ENCODE data around the gene CYP51A1.

DNA sequence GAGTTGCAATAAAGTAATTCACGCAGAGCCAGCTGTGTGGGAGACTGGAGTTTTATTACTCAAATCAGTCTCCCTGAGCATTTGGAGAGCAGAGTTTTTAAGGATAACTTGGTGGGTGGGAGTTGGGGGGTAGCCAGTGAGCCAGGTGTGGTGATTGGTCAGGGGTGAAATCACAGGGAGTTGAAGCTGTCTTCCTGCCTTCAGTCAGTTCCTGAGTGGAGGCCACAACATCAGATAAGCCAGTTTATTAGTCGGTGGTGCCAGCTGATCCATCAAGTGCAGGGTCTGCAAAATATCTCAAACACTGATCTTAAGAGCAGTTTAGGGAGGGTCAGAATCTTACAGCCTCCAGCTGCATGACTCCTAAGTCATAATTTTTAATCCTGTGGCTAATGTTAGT is 3.3 kb upstream of the CYP51A1 start:
- TF ChIP-seq, protein P1, sequence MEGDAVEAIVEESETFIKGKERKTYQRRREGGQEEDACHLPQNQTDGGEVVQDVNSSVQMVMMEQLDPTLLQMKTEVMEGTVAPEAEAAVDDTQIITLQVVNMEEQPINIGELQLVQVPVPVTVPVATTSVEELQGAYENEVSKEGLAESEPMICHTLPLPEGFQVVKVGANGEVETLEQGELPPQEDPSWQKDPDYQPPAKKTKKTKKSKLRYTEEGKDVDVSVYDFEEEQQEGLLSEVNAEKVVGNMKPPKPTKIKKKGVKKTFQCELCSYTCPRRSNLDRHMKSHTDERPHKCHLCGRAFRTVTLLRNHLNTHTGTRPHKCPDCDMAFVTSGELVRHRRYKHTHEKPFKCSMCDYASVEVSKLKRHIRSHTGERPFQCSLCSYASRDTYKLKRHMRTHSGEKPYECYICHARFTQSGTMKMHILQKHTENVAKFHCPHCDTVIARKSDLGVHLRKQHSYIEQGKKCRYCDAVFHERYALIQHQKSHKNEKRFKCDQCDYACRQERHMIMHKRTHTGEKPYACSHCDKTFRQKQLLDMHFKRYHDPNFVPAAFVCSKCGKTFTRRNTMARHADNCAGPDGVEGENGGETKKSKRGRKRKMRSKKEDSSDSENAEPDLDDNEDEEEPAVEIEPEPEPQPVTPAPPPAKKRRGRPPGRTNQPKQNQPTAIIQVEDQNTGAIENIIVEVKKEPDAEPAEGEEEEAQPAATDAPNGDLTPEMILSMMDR (IDR thresholded peaks at IDR 0.05), result no peak
- TF ChIP-seq EP300 (IDR thresholded peaks at IDR 0.05), result no peak

All from stomach (tissue), 4 donors.